GM19035 (cell line): Measurements from ENCODE around the gene ADAM33.

Experiments used
- ATAC-seq: cut with Tn5 transposase; IDR thresholded peaks from one replicate; pipeline ENCODE4 v1.9.1; 2021; ENCODE audit not compliant: unreplicated experiment

The ADAM33 gene

GRCh38 chr20:3691306-3691705 is 9.5 kb upstream of the ADAM33 start:
- no peak for ATAC-seq

- no peak for ATAC-seq
Measured at GRCh38 chr20:3690413-3690812, 8.6 kb upstream of the ADAM33 start.

GRCh38 chr20:3689978-3690377 is 8.2 kb upstream of the ADAM33 start:
- no peak for ATAC-seq

- ATAC-seq, result no peak
Measured at GRCh38 chr20:3687655-3688054, 5.8 kb upstream of the ADAM33 start.

- ATAC-seq, result no peak
Measured at GRCh38 chr20:3686867-3687321, 5.1 kb upstream of the ADAM33 start.

GRCh38 chr20:3686421-3686820 is 4.6 kb upstream of the ADAM33 start:
- no peak for ATAC-seq

- no peak for ATAC-seq
Measured at GRCh38 chr20:3685341-3685740, 3.5 kb upstream of the ADAM33 start.

GRCh38 chr20:3681352-3681930 is 369 bp downstream of the ADAM33 start:
- no peak for ATAC-seq

GRCh38 chr20:3680701-3681351 is 984 bp downstream of the ADAM33 start:
- no peak for ATAC-seq

- no peak for ATAC-seq
Measured at GRCh38 chr20:3679749-3680700, 1.8 kb downstream of the ADAM33 start.

- ATAC-seq, result no peak
Measured at GRCh38 chr20:3678856-3679720, 2.7 kb downstream of the ADAM33 start.

GRCh38 chr20:3678198-3678597 is 3.6 kb downstream of the ADAM33 start:
- ATAC-seq, result no peak

- ATAC-seq, result no peak
Measured at GRCh38 chr20:3677733-3678132, 4.1 kb downstream of the ADAM33 start.

- no peak for ATAC-seq
Measured at GRCh38 chr20:3674995-3675900, 6.6 kb downstream of the ADAM33 start.

- ATAC-seq, result no peak
Measured at GRCh38 chr20:3674447-3674846, 7.4 kb downstream of the ADAM33 start.

- no peak for ATAC-seq
Measured at GRCh38 chr20:3673221-3674070, 8.4 kb downstream of the ADAM33 start.

- ATAC-seq, result no peak
Measured at GRCh38 chr20:3672547-3673171, 9.2 kb downstream of the ADAM33 start.

- ATAC-seq, result no peak
Measured at GRCh38 chr20:3671986-3672546, 9.7 kb downstream of the ADAM33 start.
